ENCODE results near the gene WNT3.

- TF ChIP-seq, protein P1, sequence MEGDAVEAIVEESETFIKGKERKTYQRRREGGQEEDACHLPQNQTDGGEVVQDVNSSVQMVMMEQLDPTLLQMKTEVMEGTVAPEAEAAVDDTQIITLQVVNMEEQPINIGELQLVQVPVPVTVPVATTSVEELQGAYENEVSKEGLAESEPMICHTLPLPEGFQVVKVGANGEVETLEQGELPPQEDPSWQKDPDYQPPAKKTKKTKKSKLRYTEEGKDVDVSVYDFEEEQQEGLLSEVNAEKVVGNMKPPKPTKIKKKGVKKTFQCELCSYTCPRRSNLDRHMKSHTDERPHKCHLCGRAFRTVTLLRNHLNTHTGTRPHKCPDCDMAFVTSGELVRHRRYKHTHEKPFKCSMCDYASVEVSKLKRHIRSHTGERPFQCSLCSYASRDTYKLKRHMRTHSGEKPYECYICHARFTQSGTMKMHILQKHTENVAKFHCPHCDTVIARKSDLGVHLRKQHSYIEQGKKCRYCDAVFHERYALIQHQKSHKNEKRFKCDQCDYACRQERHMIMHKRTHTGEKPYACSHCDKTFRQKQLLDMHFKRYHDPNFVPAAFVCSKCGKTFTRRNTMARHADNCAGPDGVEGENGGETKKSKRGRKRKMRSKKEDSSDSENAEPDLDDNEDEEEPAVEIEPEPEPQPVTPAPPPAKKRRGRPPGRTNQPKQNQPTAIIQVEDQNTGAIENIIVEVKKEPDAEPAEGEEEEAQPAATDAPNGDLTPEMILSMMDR (IDR thresholded peaks at IDR 0.05; ENCODE audit: low read depth, low read length, missing input control), result no peak
- TF ChIP-seq, protein P2, sequence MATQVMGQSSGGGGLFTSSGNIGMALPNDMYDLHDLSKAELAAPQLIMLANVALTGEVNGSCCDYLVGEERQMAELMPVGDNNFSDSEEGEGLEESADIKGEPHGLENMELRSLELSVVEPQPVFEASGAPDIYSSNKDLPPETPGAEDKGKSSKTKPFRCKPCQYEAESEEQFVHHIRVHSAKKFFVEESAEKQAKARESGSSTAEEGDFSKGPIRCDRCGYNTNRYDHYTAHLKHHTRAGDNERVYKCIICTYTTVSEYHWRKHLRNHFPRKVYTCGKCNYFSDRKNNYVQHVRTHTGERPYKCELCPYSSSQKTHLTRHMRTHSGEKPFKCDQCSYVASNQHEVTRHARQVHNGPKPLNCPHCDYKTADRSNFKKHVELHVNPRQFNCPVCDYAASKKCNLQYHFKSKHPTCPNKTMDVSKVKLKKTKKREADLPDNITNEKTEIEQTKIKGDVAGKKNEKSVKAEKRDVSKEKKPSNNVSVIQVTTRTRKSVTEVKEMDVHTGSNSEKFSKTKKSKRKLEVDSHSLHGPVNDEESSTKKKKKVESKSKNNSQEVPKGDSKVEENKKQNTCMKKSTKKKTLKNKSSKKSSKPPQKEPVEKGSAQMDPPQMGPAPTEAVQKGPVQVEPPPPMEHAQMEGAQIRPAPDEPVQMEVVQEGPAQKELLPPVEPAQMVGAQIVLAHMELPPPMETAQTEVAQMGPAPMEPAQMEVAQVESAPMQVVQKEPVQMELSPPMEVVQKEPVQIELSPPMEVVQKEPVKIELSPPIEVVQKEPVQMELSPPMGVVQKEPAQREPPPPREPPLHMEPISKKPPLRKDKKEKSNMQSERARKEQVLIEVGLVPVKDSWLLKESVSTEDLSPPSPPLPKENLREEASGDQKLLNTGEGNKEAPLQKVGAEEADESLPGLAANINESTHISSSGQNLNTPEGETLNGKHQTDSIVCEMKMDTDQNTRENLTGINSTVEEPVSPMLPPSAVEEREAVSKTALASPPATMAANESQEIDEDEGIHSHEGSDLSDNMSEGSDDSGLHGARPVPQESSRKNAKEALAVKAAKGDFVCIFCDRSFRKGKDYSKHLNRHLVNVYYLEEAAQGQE (IDR thresholded peaks at IDR 0.05), result no peak
- TF ChIP-seq TAF1 (conservative IDR thresholded peaks at IDR 0.05), result no peak
- no peak for TF ChIP-seq ATF3 (IDR thresholded peaks at IDR 0.05)
- no peak for TF ChIP-seq FOXA1 (IDR thresholded peaks at IDR 0.05)
- TF ChIP-seq GABPA (IDR thresholded peaks at IDR 0.05 in 1 of 2, conservative IDR thresholded peaks at IDR 0.05 in 1 of 2), result no peak
- no peak for TF ChIP-seq RXRA (IDR thresholded peaks at IDR 0.05)
- no peak for TF ChIP-seq EGR1 (IDR thresholded peaks at IDR 0.05; ENCODE audit: low read depth in 2 of 2)
- TF ChIP-seq JUND (IDR thresholded peaks at IDR 0.05), result no peak
- TF ChIP-seq, protein P3, sequence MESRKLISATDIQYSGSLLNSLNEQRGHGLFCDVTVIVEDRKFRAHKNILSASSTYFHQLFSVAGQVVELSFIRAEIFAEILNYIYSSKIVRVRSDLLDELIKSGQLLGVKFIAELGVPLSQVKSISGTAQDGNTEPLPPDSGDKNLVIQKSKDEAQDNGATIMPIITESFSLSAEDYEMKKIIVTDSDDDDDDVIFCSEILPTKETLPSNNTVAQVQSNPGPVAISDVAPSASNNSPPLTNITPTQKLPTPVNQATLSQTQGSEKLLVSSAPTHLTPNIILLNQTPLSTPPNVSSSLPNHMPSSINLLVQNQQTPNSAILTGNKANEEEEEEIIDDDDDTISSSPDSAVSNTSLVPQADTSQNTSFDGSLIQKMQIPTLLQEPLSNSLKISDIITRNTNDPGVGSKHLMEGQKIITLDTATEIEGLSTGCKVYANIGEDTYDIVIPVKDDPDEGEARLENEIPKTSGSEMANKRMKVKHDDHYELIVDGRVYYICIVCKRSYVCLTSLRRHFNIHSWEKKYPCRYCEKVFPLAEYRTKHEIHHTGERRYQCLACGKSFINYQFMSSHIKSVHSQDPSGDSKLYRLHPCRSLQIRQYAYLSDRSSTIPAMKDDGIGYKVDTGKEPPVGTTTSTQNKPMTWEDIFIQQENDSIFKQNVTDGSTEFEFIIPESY (IDR thresholded peaks at IDR 0.05), result no peak
- TF ChIP-seq YY1 (IDR thresholded peaks at IDR 0.05), result no peak
These were observed 45.1 kb upstream of the WNT3 start for GRCh38 chr17:46863383-46864121.
